ENCODE measurements around the gene SMG6. TPM values are rescaled to one million over a fixed set of nuclear protein-coding genes. Genes with fewer than 3 reads are reported as not detected.
A peak's percentile ranks its signal among the peaks of the same experiment; 100 is the strongest.

The SMG6 gene
- polyA plus RNA-seq, 2 donors: 14.0 to 16.7 TPM

- no peak overlapping the region for H3K27ac ChIP-seq (ENCODE audit: low read depth in 2 of 2, low read length in 1 of 2)
- no peaks in the 10 kb centered on the region for H3K27me3 ChIP-seq (ENCODE audit: control insufficient read depth in 1 of 2, insufficient read depth in 2 of 2, low read length in 2 of 2)
- no peaks in the 10 kb centered on the region for H3K9me3 ChIP-seq (ENCODE audit: control insufficient read depth in 2 of 2, insufficient read depth in 1 of 2, low read depth in 1 of 2, low read length in 1 of 2)
- no peak overlapping the region for H3K4me3 ChIP-seq (ENCODE audit: low read depth in 1 of 2, low read length in 2 of 2)
- no peaks in the 10 kb centered on the region for H3K4me1 ChIP-seq (ENCODE audit: control insufficient read depth in 2 of 2, insufficient read depth in 2 of 2, low read length in 1 of 2)
- WGBS, 2 donors: 93 to 94% methylated on average over 5 of the region's 5 CpGs
- H3K36me3 ChIP-seq (ENCODE audit: control insufficient read depth in 2 of 2, insufficient read depth in 2 of 2, low read length in 1 of 2): no peaks in the 10 kb centered on the region
Observed at GRCh38 chr17:2312736-2313135, 9.2 kb upstream of the SMG6 start.

GRCh38 chr17:2309338-2310154, 6.0 kb upstream of the SMG6 start:
- 65 to 72% methylated on average over 6 of the region's 6 CpGs for WGBS, 2 donors
- H3K9me3 ChIP-seq (ENCODE audit: control insufficient read depth in 2 of 2, insufficient read depth in 1 of 2, low read depth in 1 of 2, low read length in 1 of 2): no peaks in the 10 kb centered on the region
- no peaks in the 10 kb centered on the region for H3K36me3 ChIP-seq (ENCODE audit: control insufficient read depth in 2 of 2, insufficient read depth in 2 of 2, low read length in 1 of 2)
- no peaks in the 10 kb centered on the region for H3K4me1 ChIP-seq (ENCODE audit: control insufficient read depth in 2 of 2, insufficient read depth in 2 of 2, low read length in 1 of 2)
- H3K4me3 ChIP-seq (ENCODE audit: low read depth in 1 of 2, low read length in 2 of 2): no peak overlapping the region
- no peaks in the 10 kb centered on the region for H3K27me3 ChIP-seq (ENCODE audit: control insufficient read depth in 1 of 2, insufficient read depth in 2 of 2, low read length in 2 of 2)
- no peak overlapping the region for H3K27ac ChIP-seq (ENCODE audit: low read depth in 2 of 2, low read length in 1 of 2)

GRCh38 chr17:2304931-2305330, 1.3 kb upstream of the SMG6 start:
- Histone ChIP-seq H3K4me1 (ENCODE audit: control insufficient read depth in 2 of 2, insufficient read depth in 2 of 2, low read length in 1 of 2) (peaks cover 0 to 4% of the 10 kb centered on the region in 2 donors), H3K27me3 (ENCODE audit: control insufficient read depth in 1 of 2, insufficient read depth in 2 of 2, low read length in 2 of 2) (no peaks in the 10 kb centered on the region), H3K9me3 (ENCODE audit: control insufficient read depth in 2 of 2, insufficient read depth in 1 of 2, low read depth in 1 of 2, low read length in 1 of 2) (no peaks in the 10 kb centered on the region), H3K4me3 (ENCODE audit: low read depth in 1 of 2, low read length in 2 of 2) (no peak overlapping the region), H3K36me3 (ENCODE audit: control insufficient read depth in 2 of 2, insufficient read depth in 2 of 2, low read length in 1 of 2) (peaks cover 0 to 2% of the 10 kb centered on the region in 2 donors), H3K27ac (ENCODE audit: low read depth in 2 of 2, low read length in 1 of 2) (no peak overlapping the region)
- WGBS, 2 donors: 93 to 95% methylated on average over 4 of the region's 4 CpGs

- WGBS, 2 donors: 2% methylated on average over 12 of the region's 12 CpGs
- H3K9me3 ChIP-seq (ENCODE audit: control insufficient read depth in 2 of 2, insufficient read depth in 1 of 2, low read depth in 1 of 2, low read length in 1 of 2): no peaks in the 10 kb centered on the region
Observed at GRCh38 chr17:2302778-2303203, 794 bp downstream of the SMG6 start.

GRCh38 chr17:2299756-2300155, 3.8 kb downstream of the SMG6 start:
- peaks cover 0 to 4% of the 10 kb centered on the region in 2 donors for H3K4me1 ChIP-seq (ENCODE audit: control insufficient read depth in 2 of 2, insufficient read depth in 2 of 2, low read length in 1 of 2)
- peaks cover 0 to 15% of the 10 kb centered on the region in 2 donors for H3K36me3 ChIP-seq (ENCODE audit: control insufficient read depth in 2 of 2, insufficient read depth in 2 of 2, low read length in 1 of 2)
- H3K27ac ChIP-seq (ENCODE audit: low read depth in 2 of 2, low read length in 1 of 2): no peak overlapping the region

More at GRCh38 chr17:2302778-2303203, 794 bp downstream of the SMG6 start:
- Histone ChIP-seq H3K4me1 (ENCODE audit: control insufficient read depth in 2 of 2, insufficient read depth in 2 of 2, low read length in 1 of 2) (peaks cover 0 to 4% of the 10 kb centered on the region in 2 donors), H3K27me3 (ENCODE audit: control insufficient read depth in 1 of 2, insufficient read depth in 2 of 2, low read length in 2 of 2) (no peaks in the 10 kb centered on the region), H3K27ac (ENCODE audit: low read depth in 2 of 2, low read length in 1 of 2) (peak overlapping the region; percentile 96 to 97), H3K36me3 (ENCODE audit: control insufficient read depth in 2 of 2, insufficient read depth in 2 of 2, low read length in 1 of 2) (peaks cover 0 to 10% of the 10 kb centered on the region in 2 donors), H3K4me3 (ENCODE audit: low read depth in 1 of 2, low read length in 2 of 2) (peak overlapping the region; percentile 72 to 73)

GRCh38 chr17:2299136-2299535, 4.4 kb downstream of the SMG6 start:
- H3K27me3 ChIP-seq (ENCODE audit: control insufficient read depth in 1 of 2, insufficient read depth in 2 of 2, low read length in 2 of 2): no peaks in the 10 kb centered on the region
- no peak overlapping the region for H3K4me3 ChIP-seq (ENCODE audit: low read depth in 1 of 2, low read length in 2 of 2)
- 93 to 96% methylated on average over 12 of the region's 12 CpGs for WGBS, 2 donors
- H3K4me1 ChIP-seq (ENCODE audit: control insufficient read depth in 2 of 2, insufficient read depth in 2 of 2, low read length in 1 of 2): peaks cover 0 to 4% of the 10 kb centered on the region in 2 donors
- no peaks in the 10 kb centered on the region for H3K9me3 ChIP-seq (ENCODE audit: control insufficient read depth in 2 of 2, insufficient read depth in 1 of 2, low read depth in 1 of 2, low read length in 1 of 2)
- peaks cover 0 to 17% of the 10 kb centered on the region in 2 donors for H3K36me3 ChIP-seq (ENCODE audit: control insufficient read depth in 2 of 2, insufficient read depth in 2 of 2, low read length in 1 of 2)
- no peak overlapping the region for H3K27ac ChIP-seq (ENCODE audit: low read depth in 2 of 2, low read length in 1 of 2)

More at GRCh38 chr17:2299756-2300155, 3.8 kb downstream of the SMG6 start:
- no peaks in the 10 kb centered on the region for H3K9me3 ChIP-seq (ENCODE audit: control insufficient read depth in 2 of 2, insufficient read depth in 1 of 2, low read depth in 1 of 2, low read length in 1 of 2)
- H3K27me3 ChIP-seq (ENCODE audit: control insufficient read depth in 1 of 2, insufficient read depth in 2 of 2, low read length in 2 of 2): no peaks in the 10 kb centered on the region
- 94 to 95% methylated on average over 22 of the region's 22 CpGs for WGBS, 2 donors
- H3K4me3 ChIP-seq (ENCODE audit: low read depth in 1 of 2, low read length in 2 of 2): no peak overlapping the region

- Histone ChIP-seq H3K4me1 (ENCODE audit: control insufficient read depth in 2 of 2, insufficient read depth in 2 of 2, low read length in 1 of 2) (peaks cover 0 to 2% of the 10 kb centered on the region in 2 donors), H3K4me3 (ENCODE audit: low read depth in 1 of 2, low read length in 2 of 2) (no peak overlapping the region), H3K9me3 (ENCODE audit: control insufficient read depth in 2 of 2, insufficient read depth in 1 of 2, low read depth in 1 of 2, low read length in 1 of 2) (no peaks in the 10 kb centered on the region), H3K36me3 (ENCODE audit: control insufficient read depth in 2 of 2, insufficient read depth in 2 of 2, low read length in 1 of 2) (peaks cover 2 to 26% of the 10 kb centered on the region in 2 donors), H3K27ac (ENCODE audit: low read depth in 2 of 2, low read length in 1 of 2) (no peak overlapping the region), H3K27me3 (ENCODE audit: control insufficient read depth in 1 of 2, insufficient read depth in 2 of 2, low read length in 2 of 2) (no peaks in the 10 kb centered on the region)
- 58 to 71% methylated on average over 5 of the region's 5 CpGs for WGBS, 2 donors
Observed at GRCh38 chr17:2297023-2297422, 6.6 kb downstream of the SMG6 start.

- Histone ChIP-seq H3K27me3 (ENCODE audit: control insufficient read depth in 1 of 2, insufficient read depth in 2 of 2, low read length in 2 of 2) (no peaks in the 10 kb centered on the region), H3K4me1 (ENCODE audit: control insufficient read depth in 2 of 2, insufficient read depth in 2 of 2, low read length in 1 of 2) (no peaks in the 10 kb centered on the region), H3K27ac (ENCODE audit: low read depth in 2 of 2, low read length in 1 of 2) (no peak overlapping the region), H3K4me3 (ENCODE audit: low read depth in 1 of 2, low read length in 2 of 2) (no peak overlapping the region), H3K9me3 (ENCODE audit: control insufficient read depth in 2 of 2, insufficient read depth in 1 of 2, low read depth in 1 of 2, low read length in 1 of 2) (no peaks in the 10 kb centered on the region), H3K36me3 (ENCODE audit: control insufficient read depth in 2 of 2, insufficient read depth in 2 of 2, low read length in 1 of 2) (peaks cover 12 to 31% of the 10 kb centered on the region in 2 donors)
- 67 to 79% methylated on average over 1 of the region's 1 CpG for WGBS, 2 donors
Observed at GRCh38 chr17:2295575-2295974, 8.0 kb downstream of the SMG6 start.

GRCh38 chr17:2292100-2292499, 11.5 kb downstream of the SMG6 start:
- H3K27me3 ChIP-seq (ENCODE audit: control insufficient read depth in 1 of 2, insufficient read depth in 2 of 2, low read length in 2 of 2): no peaks in the 10 kb centered on the region
- H3K4me3 ChIP-seq (ENCODE audit: low read depth in 1 of 2, low read length in 2 of 2): no peak overlapping the region
- peaks cover 12 to 24% of the 10 kb centered on the region in 2 donors for H3K36me3 ChIP-seq (ENCODE audit: control insufficient read depth in 2 of 2, insufficient read depth in 2 of 2, low read length in 1 of 2)
- H3K4me1 ChIP-seq (ENCODE audit: control insufficient read depth in 2 of 2, insufficient read depth in 2 of 2, low read length in 1 of 2): no peaks in the 10 kb centered on the region
- WGBS, 2 donors: 87 to 88% methylated on average over 2 of the region's 2 CpGs
- no peak overlapping the region for H3K27ac ChIP-seq (ENCODE audit: low read depth in 2 of 2, low read length in 1 of 2)
- H3K9me3 ChIP-seq (ENCODE audit: control insufficient read depth in 2 of 2, insufficient read depth in 1 of 2, low read depth in 1 of 2, low read length in 1 of 2): no peaks in the 10 kb centered on the region
